Left ventricle myocardium superior (tissue), 1 donor: ENCODE data around the gene ARRB1. TPM values are rescaled to one million over a fixed set of nuclear protein-coding genes. Genes with fewer than 3 reads are reported as not detected.
"Not testable (repeated sequence)": the region's sequence is repeated elsewhere in the genome, so short reads cannot be mapped to it uniquely, and the experiment has no call there.

Experiments
- ATAC-seq: fragments of 200-7000 bp; cut with Tn5 transposase; one replicate; pipeline ENCODE4 v1.9.1; 2020; ENCODE audit warnings: mild to moderate bottlenecking, moderate library complexity
- DNase-seq: peaks from one replicate; pipeline ENCODE4 v3.0.0-alpha.2; 2020
- intact Hi-C: fragments of 100-400 bp; cut with micrococcal nuclease; formaldehyde crosslinking; loops from one replicate; pipeline ENCODE4 v1.11.0; 2022
- long read RNA-seq: library from polyadenylated mRNA; unstranded; transcript quantifications from one replicate; pipeline ENCODE4 v2.0.0, GENCODE V29; 2021
- total RNA-seq: library from RNA; stranded (reverse); fragmentation: NEBNext Ultra II Directional; extraction: Animal tissue kit (Norgen Biotek cat#: 25700); gene quantifications from one replicate; pipeline ENCODE4 v1.2.1, GENCODE V29; 2021
- donor health status: DM: no; HTN: yes; CAD: no; lungs with severe emphysema.

The ARRB1 gene
- 26.5 TPM for total RNA-seq
- long read RNA-seq, transcript ARRB1-202 (16 exons, 3,336 nt) = major isoform, 11 of 27 reads
- long read RNA-seq, partial matches to known transcripts = 0 of 27 reads
- long read RNA-seq, other reads (novel, unspliced or antisense) = 12 of 27 reads

- intact Hi-C loops = no loop called here
- peak; percentile 82 for ATAC-seq
- DNase-seq = no peak
Measured at GRCh38 chr11:75351541-75351790, at the start of gene ARRB1. Gene ARRB1, minus strand, starts transcription at chr11:75351661. Its CDS starts 54 bp downstream, at chr11:75351607.

- DNase-seq (no peak), ATAC-seq (peak; percentile 6)
- intact Hi-C loops = no loop called here
Measured at GRCh38 chr11:75400146-75400865, 48.8 kb upstream of the ARRB1 start.

- intact Hi-C loops = no loop called here
- ATAC-seq (peak; percentile 97), DNase-seq (peak; percentile 95)
Measured at GRCh38 chr11:75399344-75400145, 48.1 kb upstream of the ARRB1 start, which contains the start of gene RPS3. Gene RPS3, plus strand, starts transcription at chr11:75399518. Its CDS starts 30 bp downstream, at chr11:75399548.

GRCh38 chr11:75398906-75399305, 47.4 kb upstream of the ARRB1 start:
- DNase-seq = no peak
- intact Hi-C loops = no loop called here
- ATAC-seq = no peak

- intact Hi-C loops = no loop called here
- ATAC-seq = no peak
- DNase-seq = no peak
Measured at GRCh38 chr11:75394085-75394840, 42.8 kb upstream of the ARRB1 start.

GRCh38 chr11:75389925-75390324, 38.5 kb upstream of the ARRB1 start:
- no peak for DNase-seq
- no peak for ATAC-seq
- intact Hi-C loops = loop anchor here (2.0 kb wide), 1 partner anchor 143 kb away; no protein-coding TSS in a partner anchor

- intact Hi-C loops = loop anchor here (2.0 kb wide), 1 partner anchor 144 kb away; no protein-coding TSS in a partner anchor
Measured at GRCh38 chr11:75389276-75389605, 37.8 kb upstream of the ARRB1 start.

GRCh38 chr11:75388386-75389275, 37.2 kb upstream of the ARRB1 start:
- ATAC-seq (peak; percentile 75), DNase-seq (peak; percentile 65)
- intact Hi-C loops = loop anchor here (2.0 kb wide), 1 partner anchor 144 kb away; no protein-coding TSS in a partner anchor

More at GRCh38 chr11:75389276-75389605, 37.8 kb upstream of the ARRB1 start:
- DNase-seq (no peak), ATAC-seq (no peak)

GRCh38 chr11:75387736-75388294, 36.4 kb upstream of the ARRB1 start:
- ATAC-seq = no peak
- DNase-seq = no peak
- intact Hi-C loops = loop anchor here (2.0 kb wide), 1 partner anchor 145 kb away; no protein-coding TSS in a partner anchor

- intact Hi-C loops = no loop called here
- DNase-seq (no peak), ATAC-seq (no peak)
Measured at GRCh38 chr11:75386942-75387630, 35.6 kb upstream of the ARRB1 start.

GRCh38 chr11:75384438-75385080, 33.1 kb upstream of the ARRB1 start:
- intact Hi-C loops = loop anchor here (5.0 kb wide), 1 partner anchor 102 kb away; no protein-coding TSS in a partner anchor

GRCh38 chr11:75383246-75383645, 31.8 kb upstream of the ARRB1 start:
- intact Hi-C loops = loop anchor here (5.0 kb wide), 1 partner anchor 101 kb away; no protein-coding TSS in a partner anchor
- ATAC-seq = no peak

More at GRCh38 chr11:75384438-75385080, 33.1 kb upstream of the ARRB1 start:
- DNase-seq (peak; percentile 92), ATAC-seq (peak; percentile 87)

GRCh38 chr11:75380716-75381420, 29.4 kb upstream of the ARRB1 start:
- DNase-seq = peak; percentile 31

More at GRCh38 chr11:75383246-75383645, 31.8 kb upstream of the ARRB1 start:
- DNase-seq = no peak

GRCh38 chr11:75380245-75380644, 28.8 kb upstream of the ARRB1 start:
- intact Hi-C loops = loop anchor here (5.0 kb wide), 1 partner anchor 98 kb away; no protein-coding TSS in a partner anchor
- DNase-seq (no peak), ATAC-seq (no peak)

More at GRCh38 chr11:75380716-75381420, 29.4 kb upstream of the ARRB1 start:
- intact Hi-C loops = loop anchor here (5.0 kb wide), 1 partner anchor 99 kb away; no protein-coding TSS in a partner anchor
- ATAC-seq = peak; percentile 62

GRCh38 chr11:75378776-75379175, 27.3 kb upstream of the ARRB1 start:
- ATAC-seq, DNase-seq, intact Hi-C loops: not testable (repeated sequence)

- intact Hi-C loops = no loop called here
- ATAC-seq = no peak
- DNase-seq = no peak
Measured at GRCh38 chr11:75376175-75376574, 24.7 kb upstream of the ARRB1 start.
